Activated T-helper 9 cell treated with anti-CD3 and anti-CD28 coated beads, Interleukin-2, amount 50 U/mL, for 16 hours (primary cell): Measurements from ENCODE around the gene C1QTNF8.

ENCODE experiments used
- DNase-seq: peaks from one replicate; pipeline ENCODE4 v3.0.0-alpha.2; 2020; ENCODE audit warnings: low read depth

Gene C1QTNF8

GRCh38 chr16:1077877-1078578 is 18.0 kb downstream of the C1QTNF8 start:
- DNase-seq, result no peak

DNA sequence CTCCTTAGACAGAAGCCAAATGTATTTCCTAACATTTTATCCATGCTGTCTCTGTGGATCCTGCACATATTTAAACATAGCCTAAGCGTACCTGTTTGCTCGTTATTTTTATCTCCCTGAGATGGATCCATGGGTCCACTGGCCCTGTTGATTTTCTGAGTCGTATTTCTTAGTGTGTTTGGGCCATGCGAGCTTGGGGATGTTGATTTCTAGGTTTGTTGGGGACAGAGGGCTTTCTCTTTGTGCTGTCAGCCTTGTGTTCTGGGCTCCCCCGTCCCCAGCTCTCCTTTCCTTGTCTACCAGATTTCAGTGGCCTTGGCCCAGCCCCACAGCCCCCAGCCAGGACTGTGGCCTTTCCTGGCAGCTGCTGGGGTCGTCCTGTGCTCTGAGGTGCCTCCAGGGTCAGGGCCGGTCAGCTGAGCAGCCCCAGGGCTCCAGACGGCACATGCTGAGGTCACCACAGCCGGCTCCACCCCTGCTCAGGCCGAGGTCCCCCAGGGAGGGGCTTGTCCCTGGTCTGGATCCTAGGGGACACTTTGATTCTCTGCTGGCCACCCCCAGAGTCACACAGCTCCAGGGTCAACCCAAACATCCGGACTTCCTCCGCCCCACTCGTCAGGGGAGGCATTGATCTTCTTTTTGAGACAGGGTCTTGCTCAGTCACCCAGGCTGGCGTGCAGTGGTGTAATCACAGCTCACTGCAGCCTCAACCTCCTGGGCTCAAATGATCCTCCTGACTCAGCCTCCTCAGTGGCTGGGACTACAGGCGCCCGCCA is 19.1 kb downstream of the C1QTNF8 start:
- no peak for DNase-seq

DNA sequence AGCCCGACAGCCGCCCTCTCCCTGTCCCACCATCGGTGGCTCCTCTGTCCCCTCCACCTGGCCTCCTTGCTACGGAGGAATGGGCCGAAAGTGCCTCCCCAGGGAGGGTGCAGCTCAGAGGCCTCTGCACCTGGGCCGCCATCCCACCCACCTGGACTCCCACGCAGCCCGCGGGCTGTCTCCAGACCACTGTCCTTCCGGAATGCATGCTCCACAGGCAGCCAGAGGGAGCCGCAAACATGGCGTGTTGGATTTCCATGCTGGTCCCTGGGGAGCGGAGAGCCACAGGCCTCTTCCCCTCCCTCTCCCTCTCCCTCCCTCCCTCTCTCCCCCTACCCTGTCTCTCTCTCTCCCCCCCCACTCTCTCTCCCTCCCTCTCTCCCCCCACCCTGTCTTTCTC is 20.5 kb downstream of the C1QTNF8 start:
- no peak for DNase-seq

DNA sequence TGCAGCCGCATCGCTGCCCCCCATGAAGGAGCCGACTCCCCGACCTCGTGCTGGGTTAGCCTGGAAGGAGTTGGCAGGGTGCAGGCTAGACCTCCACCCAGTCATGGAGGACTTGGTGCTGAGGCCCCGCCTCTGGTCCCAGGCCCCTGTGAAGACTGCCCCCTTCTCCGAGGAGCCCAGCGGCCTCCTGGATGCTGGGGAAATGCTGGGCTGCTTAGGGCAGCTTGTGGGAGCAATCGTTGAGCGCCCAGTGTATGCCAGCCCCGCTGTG is 21.7 kb downstream of the C1QTNF8 start:
- no peak for DNase-seq

DNA sequence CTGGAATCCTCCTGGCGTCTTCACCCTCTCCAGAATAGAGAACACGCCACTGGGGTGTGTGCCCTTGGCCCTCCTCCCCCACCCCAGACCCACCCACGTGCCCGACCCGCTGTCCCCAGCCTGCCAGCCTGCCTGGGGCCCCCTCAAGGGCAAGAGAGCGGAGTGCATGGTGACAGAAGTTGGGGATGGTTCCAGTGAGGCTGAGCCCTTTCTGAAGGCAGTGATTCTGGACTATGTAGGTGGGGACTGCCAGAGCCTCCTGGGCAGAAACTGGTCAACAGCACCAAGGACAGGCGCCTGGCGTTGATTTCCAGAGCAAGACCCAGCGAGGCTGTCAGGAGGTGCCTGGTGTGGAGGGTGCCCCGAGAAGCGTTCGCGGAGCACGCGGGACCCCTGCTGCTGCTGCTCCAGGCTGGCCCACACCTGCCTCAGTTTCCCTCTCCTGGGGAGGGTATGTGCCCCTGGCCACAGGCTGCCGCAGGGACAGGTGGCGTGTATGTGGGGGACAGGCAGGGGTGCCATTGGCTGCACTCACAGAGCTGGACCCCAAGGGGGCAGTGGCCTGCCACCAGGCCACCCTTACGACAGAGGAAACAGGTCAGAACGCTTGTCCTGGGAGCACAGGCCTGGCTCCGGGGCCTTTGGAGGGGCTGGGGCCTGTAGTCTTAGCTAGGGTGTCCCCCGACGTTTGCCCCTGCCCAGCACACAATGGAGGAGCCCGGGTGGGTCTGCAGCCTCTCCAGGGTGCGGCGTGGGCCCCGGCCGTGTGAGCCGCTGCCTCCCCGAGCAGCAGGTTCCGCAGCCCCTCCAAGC is 22.3 kb downstream of the C1QTNF8 start:
- DNase-seq, result no peak

DNA sequence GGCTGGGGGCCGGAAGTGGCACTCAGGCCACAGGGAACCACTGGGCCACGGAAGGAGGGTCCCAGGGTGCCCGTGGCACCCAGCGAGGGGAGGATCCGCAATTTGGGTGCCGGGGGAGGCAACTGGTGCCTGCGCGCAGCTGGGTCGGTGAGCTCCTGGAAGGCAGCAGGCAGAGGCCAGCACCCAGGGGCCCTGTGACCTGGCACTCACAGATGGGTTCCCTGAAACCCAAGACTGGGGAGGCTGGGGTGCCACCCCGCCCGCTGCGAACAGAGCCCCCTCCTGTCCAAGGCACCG is 22.8 kb downstream of the C1QTNF8 start:
- no peak for DNase-seq

DNA sequence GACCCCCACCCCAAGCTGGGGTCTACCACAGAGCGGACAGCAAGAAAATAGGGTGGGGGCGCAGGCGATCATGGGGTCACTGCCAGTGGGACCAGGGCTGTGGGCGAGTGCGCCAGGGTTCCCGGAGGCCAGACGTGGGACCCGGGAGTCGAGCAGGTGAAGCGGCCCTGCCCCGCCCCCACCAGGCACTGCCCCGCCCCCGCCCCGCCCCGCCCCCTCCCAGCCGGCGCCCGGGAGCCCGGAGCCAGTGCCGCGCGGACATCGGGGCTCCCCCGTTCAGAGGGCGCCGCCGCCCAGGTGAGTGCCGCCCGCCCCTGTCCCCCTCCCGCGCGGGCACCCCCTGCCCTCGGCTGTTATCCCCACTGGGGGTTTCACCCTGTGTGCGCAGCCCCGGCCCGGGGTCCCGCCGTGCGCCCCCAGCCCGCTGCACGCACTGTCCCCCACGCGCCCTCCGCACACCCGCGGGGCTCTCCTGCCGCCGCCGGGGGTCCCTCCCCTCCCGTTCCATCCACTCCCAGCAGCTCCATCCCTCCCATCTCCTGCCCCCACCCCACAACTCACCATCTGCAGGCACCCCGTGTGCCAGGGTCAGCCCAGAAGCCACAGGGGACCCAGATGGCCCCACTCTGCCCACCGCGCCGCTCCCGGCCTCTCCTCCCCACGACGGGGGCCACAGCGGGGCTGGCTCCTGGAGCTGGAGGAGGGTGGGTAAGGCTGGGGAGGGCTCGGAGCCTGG is 23.4 kb downstream of the C1QTNF8 start, which contains the start of gene SSTR5:
Gene SSTR5, plus strand, starts transcription at position 222 of the 736 bp plus-strand sequence. CDS start 6,122 bp downstream, outside the sequence.
- no peak for DNase-seq

DNA sequence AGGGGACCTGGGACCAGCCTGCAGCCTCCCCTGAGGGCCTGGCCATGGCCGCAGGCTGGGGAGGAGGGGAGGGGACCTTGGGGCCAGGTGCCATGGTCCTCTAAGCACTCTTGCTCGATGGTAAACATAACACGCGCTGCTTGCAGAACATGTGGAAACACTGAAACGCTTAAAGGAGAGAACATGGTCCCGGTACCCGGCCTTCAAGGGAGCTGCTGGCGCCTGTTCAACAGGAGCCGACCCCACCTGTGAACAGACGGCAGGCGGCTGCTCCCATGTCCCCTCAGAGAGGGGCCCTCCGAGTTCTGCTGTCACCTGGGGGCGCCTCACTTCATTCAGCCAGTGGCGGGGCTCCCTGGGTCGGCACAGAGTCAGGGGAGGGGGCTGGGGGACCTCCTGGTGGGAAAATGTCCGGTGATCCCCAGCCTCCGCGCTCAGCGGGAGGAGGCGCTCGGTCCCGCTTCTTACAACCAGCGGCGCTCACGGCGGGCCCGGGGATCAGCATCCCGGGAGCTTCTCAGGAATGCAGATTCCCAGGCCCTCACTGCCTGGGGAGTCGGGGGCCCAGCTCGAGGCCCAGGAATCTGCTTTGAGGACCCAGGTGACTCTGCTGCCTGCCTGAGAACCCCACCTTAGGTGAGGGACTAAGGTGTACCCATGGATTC is 24.4 kb downstream of the C1QTNF8 start:
- DNase-seq, result no peak

DNA sequence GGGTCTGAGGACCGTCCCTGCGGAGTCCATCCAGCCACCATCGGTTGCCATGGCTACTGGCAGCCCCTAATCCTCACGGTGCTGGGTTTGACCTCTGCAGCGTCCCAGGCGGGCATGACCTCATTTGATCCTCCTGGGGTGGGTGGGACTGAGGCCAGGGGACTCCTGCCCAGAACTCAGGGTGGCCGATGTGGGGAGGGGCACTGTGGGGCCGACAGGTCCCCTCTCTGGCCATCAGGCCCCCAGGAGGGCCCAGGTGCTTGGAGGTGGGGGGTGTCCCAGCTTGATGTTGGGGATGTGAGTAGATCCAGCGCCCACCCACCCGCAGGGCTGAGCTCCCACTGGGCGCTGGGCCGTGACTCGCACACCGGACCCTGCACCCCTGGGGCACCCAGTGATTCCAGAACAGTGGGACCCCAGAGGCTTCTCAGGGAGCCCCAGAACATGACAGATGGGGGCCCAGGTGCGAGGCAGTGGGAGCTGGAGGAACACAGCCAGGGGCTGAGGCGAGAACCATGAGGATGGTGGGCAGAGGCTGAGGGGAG is 25.1 kb downstream of the C1QTNF8 start:
- no peak for DNase-seq

GRCh38 chr16:1070084-1070863 is 25.8 kb downstream of the C1QTNF8 start:
- no peak for DNase-seq

DNA sequence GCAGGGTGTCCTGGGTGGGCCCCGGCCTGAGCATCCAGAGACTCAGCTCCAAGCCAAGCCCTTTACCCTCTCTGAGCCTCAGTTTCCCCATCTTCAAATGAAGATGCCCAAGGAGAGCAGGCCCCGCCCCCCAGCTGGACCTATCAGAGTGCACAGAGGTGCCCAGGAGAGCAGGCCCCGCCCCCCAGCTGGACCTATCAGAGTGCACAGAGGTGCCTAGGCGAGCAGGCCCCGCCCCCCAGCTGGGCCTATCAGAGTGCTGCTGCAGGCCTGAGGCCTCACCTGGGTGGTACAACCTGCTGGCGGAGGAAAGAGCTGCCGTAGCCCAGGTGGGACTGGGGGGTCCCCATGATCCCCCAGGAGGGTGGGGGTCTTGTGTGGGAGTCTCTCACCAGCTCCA is 26.9 kb downstream of the C1QTNF8 start:
- no peak for DNase-seq

DNA sequence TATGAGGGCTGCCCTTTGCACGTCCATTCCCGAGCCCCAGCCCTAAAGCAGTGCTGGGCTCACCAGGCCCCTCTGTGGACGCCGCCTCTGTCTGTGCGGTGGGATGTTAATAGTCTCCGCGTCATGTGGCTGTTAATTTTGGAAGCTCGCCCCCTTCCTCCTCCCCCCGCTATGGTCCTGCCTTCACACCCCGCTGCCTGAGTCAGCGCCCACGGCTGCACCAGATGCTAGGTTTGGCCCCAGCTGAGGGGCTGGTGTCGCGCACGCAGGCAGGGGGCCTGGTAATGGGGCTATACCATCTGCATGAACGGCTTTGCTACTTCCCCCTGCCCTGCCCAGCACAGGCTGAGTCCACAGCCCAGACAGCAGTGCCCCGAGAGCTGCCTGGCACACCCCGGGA is 27.6 kb downstream of the C1QTNF8 start:
- no peak for DNase-seq

- no peak for DNase-seq
These were observed 28.4 kb downstream of the C1QTNF8 start for GRCh38 chr16:1067629-1068028.

DNA sequence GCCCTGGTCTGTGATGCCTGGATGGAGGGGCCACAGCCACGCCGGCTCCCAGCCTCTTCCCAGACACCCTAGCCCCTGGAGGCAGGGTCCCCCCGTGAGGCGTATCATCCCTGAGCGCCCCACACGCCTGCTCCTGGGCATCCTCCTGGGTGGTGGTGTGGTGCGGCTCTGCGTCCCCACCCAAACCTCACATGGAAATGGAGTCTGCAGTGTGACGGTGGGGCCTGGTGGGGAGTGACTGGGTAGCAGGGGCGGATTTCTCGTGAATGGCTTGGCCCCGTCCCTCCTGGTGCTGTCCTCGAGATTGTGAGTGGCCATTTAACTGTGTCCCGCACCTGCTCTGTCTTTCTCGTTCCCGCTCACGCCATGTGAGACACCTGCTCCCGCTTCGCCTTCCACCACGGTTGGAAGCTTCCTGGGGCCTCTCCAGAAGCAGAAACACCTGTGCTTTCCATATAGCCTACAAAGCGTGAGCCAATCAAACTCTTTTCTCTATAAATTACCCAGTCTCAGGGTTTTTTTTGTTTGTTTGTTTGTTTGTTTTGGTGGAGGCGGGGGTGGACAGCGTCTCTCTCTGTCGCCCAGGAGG is 29.4 kb downstream of the C1QTNF8 start:
- DNase-seq, result no peak

DNA sequence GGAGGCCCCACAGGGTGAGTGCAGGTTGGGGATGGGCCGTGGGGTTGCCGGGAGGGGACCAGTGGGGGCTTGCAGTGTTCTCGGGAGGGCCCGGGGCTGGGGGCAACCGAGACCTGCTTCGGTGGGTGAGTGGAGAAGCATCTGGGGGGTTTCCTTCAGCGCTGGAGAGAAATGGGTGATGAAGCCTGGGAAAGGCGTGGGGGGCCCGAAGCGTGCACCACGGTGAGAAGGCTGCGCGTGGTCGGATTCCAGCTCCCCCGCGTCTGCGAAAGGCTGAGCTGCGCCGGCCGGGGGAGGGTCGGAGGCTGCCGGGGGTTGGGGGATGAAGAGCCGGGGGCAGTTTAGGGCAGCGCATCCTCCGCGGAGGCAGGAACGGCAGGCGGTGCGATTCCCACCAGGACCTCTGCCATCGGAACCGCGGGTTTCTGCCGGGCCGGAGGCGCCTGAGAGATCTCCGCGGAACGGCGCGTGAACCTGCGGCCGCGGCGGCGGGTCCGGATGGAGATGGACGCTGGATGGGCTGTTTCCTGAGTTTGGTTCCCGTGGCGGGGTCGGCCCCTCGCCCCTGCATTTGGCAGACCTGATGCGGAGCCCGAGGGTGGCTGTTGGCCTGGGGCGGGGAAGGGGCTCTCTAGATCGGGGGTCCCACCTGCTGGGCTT is 30.4 kb downstream of the C1QTNF8 start:
- no peak for DNase-seq

DNA sequence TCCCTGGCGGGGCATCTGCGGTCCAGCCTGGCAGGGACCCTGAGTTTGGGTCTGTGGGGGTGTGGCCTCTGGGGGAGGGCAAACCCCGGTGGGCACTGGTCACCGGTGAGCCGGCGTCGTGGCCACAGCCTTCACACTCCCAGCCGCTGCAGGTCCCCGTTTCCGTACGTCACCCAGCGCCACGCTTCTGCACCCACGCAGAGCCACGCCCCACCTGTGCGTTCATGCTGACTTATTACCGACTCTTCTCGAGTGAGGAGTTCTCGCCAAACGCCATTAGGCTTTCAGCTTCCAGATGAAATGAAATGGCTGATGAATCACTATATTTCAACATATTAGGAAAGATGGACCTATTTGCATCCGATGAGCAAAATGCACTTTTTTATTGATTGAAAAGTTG is 32.3 kb downstream of the C1QTNF8 start:
- DNase-seq, result no peak

DNA sequence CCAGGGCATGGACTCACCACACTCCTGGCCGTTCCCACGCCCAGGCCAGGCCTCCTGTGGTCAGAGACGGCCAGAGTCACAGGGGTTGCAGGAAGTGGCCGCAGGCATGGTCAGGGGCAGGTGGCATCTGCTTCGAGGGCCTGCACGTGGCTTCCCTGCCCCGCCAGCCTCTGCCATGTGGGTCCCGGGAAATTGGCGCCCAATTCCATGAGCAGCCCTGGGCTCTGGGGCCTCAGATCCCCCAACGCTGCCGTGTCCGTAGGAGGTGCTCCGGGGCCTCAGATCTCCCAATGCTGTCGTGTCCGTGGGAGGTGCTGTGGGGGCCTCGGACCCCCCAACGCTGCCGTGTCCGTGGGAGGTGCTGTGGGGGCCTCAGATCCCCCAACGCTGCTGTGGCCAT is 33.1 kb downstream of the C1QTNF8 start:
- no peak for DNase-seq

- DNase-seq, result no peak
These were observed 34.1 kb downstream of the C1QTNF8 start for GRCh38 chr16:1061769-1062505.
